Uterus (tissue), 2 donors: Measurements from ENCODE around the gene LRRC7.

Experiments used
- POLR2A ChIP-seq, 2 donors: fragments of 450-650 bp; IDR thresholded peaks; one replicate each; pipeline ENCODE4 v1.6.1; 2016; ENCODE audit warnings: antibody characterized with exemption in 2 of 2, mild to moderate bottlenecking in 1 of 2, moderate library complexity in 1 of 2
- TF ChIP-seq, protein P1 (sequence below), 4 experiments: fragments of 200-600 bp in 2 of 4; fragments of 450-650 bp in 2 of 4; sonication (generic) in 2 of 4; IDR thresholded peaks; one replicate each; pipeline ENCODE4 v1.5.1; 2016 to 2019; ENCODE audit warnings: antibody characterized with exemption in 4 of 4, mild to moderate bottlenecking in 2 of 4, moderate library complexity in 1 of 4

DNA sequence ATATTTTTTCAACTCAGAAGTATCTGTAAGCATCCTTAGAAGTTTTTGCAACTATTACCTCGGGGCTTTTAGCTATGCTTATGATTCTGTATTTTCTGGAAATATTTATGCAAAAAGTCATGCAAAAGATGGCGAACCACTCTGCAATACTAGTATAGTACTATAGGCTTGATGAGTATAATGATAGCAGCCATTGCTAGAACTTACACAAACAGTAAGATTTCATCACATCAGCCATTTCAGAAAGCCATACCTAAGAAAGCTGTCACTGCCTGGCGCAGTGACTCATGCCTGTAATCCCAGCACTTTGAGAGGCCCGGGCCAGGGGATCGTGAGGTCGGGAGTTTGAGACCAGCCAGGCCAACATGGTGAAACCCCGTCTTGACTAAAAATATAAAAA, 227.1 kb downstream of the LRRC7 start:
- TF ChIP-seq, protein P1, sequence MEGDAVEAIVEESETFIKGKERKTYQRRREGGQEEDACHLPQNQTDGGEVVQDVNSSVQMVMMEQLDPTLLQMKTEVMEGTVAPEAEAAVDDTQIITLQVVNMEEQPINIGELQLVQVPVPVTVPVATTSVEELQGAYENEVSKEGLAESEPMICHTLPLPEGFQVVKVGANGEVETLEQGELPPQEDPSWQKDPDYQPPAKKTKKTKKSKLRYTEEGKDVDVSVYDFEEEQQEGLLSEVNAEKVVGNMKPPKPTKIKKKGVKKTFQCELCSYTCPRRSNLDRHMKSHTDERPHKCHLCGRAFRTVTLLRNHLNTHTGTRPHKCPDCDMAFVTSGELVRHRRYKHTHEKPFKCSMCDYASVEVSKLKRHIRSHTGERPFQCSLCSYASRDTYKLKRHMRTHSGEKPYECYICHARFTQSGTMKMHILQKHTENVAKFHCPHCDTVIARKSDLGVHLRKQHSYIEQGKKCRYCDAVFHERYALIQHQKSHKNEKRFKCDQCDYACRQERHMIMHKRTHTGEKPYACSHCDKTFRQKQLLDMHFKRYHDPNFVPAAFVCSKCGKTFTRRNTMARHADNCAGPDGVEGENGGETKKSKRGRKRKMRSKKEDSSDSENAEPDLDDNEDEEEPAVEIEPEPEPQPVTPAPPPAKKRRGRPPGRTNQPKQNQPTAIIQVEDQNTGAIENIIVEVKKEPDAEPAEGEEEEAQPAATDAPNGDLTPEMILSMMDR (IDR thresholded peaks at IDR 0.05) = no peak
- TF ChIP-seq POLR2A (IDR thresholded peaks at IDR 0.05) = no peak
